ENCODE results near the gene COPZ1.

DNA sequence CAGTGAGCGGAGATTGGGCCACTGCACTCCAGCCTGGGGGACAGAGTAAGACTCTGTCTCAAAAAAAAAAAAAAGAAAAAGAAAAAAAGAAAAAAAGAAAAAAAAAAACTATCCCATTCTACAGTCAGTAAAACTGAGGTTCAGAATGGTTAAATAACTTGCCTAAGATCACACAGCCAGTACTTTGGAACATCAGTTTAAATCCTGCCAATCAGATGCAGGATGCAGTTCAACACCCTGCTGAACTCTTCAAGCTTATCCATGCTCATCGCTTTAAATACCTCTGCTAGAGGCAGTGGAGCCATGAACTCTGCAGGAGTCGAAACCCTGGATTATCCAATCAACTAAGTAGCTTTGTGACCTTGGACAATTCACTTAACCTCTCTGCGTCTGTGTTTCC, 56.2 kb downstream of the COPZ1 start:
- TF ChIP-seq POLR2AphosphoS5 (IDR thresholded peaks at IDR 0.05), result no peak
- TF ChIP-seq POLR2A (IDR thresholded peaks at IDR 0.05), result no peak

Data from prostate gland (tissue), 1 donor.